ENCODE measurements around the gene CNOT11.
A peak's percentile ranks its signal among the peaks of the same experiment; 100 is the strongest.
"Not testable (repeated sequence)": the region's sequence is repeated elsewhere in the genome, so short reads cannot be mapped to it uniquely, and the experiment has no call there.

The CNOT11 gene

DNA sequence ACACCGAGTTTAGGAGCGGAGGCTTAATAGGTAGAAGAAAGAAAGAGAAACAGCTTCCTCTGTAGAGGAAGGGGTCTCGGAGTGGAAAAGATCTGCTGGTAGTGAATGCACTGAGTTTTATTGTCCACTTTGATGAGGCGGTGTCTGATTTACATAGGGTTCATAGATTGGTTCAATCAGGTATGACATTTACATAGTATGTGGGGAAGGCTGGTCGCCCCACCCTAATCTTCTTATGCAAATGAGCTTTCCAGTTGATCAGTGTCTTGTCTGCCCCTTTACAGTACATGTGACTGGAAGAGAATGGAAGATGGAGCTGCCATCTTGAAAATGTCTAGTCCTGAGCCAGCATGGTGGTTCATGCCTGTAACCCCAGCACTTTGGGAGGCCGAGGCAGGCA is 19.9 kb upstream of the CNOT11 start:
- Histone ChIP-seq H3K9me3 (ENCODE audit: control insufficient read depth, low read length) (no peaks in the 10 kb centered on the region), H3K36me3 (ENCODE audit: control insufficient read depth, insufficient read depth, low read length, severe bottlenecking) (no peaks in the 10 kb centered on the region), H3K9ac (ENCODE audit: low read length) (no peak overlapping the region), H3K4me1 (ENCODE audit: control insufficient read depth, insufficient read depth, low read length) (peaks cover 8% of the 10 kb centered on the region), H3K27me3 (replicated peaks; ENCODE audit: control insufficient read depth, insufficient read depth, low read length) (no peaks in the 10 kb centered on the region), H3K4me3 (ENCODE audit: low read length) (no peak overlapping the region)
- no peak for DNase-seq (ENCODE audit: low read depth)

- peaks cover 8% of the 10 kb centered on the region for H3K4me1 ChIP-seq (ENCODE audit: control insufficient read depth, insufficient read depth, low read length)
- no peak overlapping the region for H3K4me3 ChIP-seq (ENCODE audit: low read length)
- no peaks in the 10 kb centered on the region for H3K27me3 ChIP-seq (replicated peaks; ENCODE audit: control insufficient read depth, insufficient read depth, low read length)
- no peaks in the 10 kb centered on the region for H3K9me3 ChIP-seq (ENCODE audit: control insufficient read depth, low read length)
- H3K36me3 ChIP-seq (ENCODE audit: control insufficient read depth, insufficient read depth, low read length, severe bottlenecking) = no peaks in the 10 kb centered on the region
- H3K9ac ChIP-seq (ENCODE audit: low read length) = no peak overlapping the region
- DNase-seq (ENCODE audit: low read depth) = no peak
These were observed 18.3 kb upstream of the CNOT11 start for GRCh38 chr2:101234169-101234938.

- H3K9me3 ChIP-seq (ENCODE audit: control insufficient read depth, low read length); DNase-seq (ENCODE audit: low read depth); H3K4me3 ChIP-seq (ENCODE audit: low read length); H3K27me3 ChIP-seq (replicated peaks; ENCODE audit: control insufficient read depth, insufficient read depth, low read length); H3K9ac ChIP-seq (ENCODE audit: low read length); H3K36me3 ChIP-seq (ENCODE audit: control insufficient read depth, insufficient read depth, low read length, severe bottlenecking); H3K4me1 ChIP-seq (ENCODE audit: control insufficient read depth, insufficient read depth, low read length): not testable (repeated sequence)
These were observed 16.7 kb upstream of the CNOT11 start for GRCh38 chr2:101235956-101236355.

GRCh38 chr2:101237944-101238343 is 14.7 kb upstream of the CNOT11 start:
- H3K4me1 ChIP-seq (ENCODE audit: control insufficient read depth, insufficient read depth, low read length); H3K4me3 ChIP-seq (ENCODE audit: low read length); DNase-seq (ENCODE audit: low read depth); H3K27me3 ChIP-seq (replicated peaks; ENCODE audit: control insufficient read depth, insufficient read depth, low read length); H3K9ac ChIP-seq (ENCODE audit: low read length); H3K36me3 ChIP-seq (ENCODE audit: control insufficient read depth, insufficient read depth, low read length, severe bottlenecking); H3K9me3 ChIP-seq (ENCODE audit: control insufficient read depth, low read length): not testable (repeated sequence)

GRCh38 chr2:101238930-101239759 is 13.5 kb upstream of the CNOT11 start:
- H3K9me3 ChIP-seq (ENCODE audit: control insufficient read depth, low read length) = no peaks in the 10 kb centered on the region
- DNase-seq (ENCODE audit: low read depth) = no peak
- no peak overlapping the region for H3K9ac ChIP-seq (ENCODE audit: low read length)
- no peak overlapping the region for H3K4me3 ChIP-seq (ENCODE audit: low read length)
- H3K4me1 ChIP-seq (ENCODE audit: control insufficient read depth, insufficient read depth, low read length) = no peaks in the 10 kb centered on the region
- H3K27me3 ChIP-seq (replicated peaks; ENCODE audit: control insufficient read depth, insufficient read depth, low read length) = no peaks in the 10 kb centered on the region
- no peaks in the 10 kb centered on the region for H3K36me3 ChIP-seq (ENCODE audit: control insufficient read depth, insufficient read depth, low read length, severe bottlenecking)

DNA sequence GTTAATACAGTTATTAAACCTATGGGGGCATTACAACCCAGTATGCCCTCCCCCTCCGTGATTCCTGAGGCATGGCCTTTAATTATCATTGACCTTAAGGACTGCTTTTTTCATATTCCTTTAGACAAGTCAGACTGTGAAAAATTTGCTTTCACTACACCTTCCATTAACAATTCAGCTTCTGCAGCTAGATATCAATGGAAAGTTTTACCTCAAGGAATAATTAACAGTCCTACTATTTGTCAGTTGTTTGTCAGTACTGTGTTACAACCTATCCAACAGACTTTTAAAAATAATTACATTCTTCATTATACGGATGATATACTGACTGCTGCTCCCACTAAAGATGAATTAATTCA is 12.9 kb upstream of the CNOT11 start:
- H3K27me3 ChIP-seq (replicated peaks; ENCODE audit: control insufficient read depth, insufficient read depth, low read length); DNase-seq (ENCODE audit: low read depth); H3K36me3 ChIP-seq (ENCODE audit: control insufficient read depth, insufficient read depth, low read length, severe bottlenecking); H3K4me3 ChIP-seq (ENCODE audit: low read length); H3K9ac ChIP-seq (ENCODE audit: low read length); H3K4me1 ChIP-seq (ENCODE audit: control insufficient read depth, insufficient read depth, low read length); H3K9me3 ChIP-seq (ENCODE audit: control insufficient read depth, low read length): not testable (repeated sequence)

GRCh38 chr2:101240694-101241093 is 12.0 kb upstream of the CNOT11 start:
- H3K4me1 ChIP-seq (ENCODE audit: control insufficient read depth, insufficient read depth, low read length); H3K27me3 ChIP-seq (replicated peaks; ENCODE audit: control insufficient read depth, insufficient read depth, low read length); H3K36me3 ChIP-seq (ENCODE audit: control insufficient read depth, insufficient read depth, low read length, severe bottlenecking); H3K9me3 ChIP-seq (ENCODE audit: control insufficient read depth, low read length); H3K4me3 ChIP-seq (ENCODE audit: low read length); H3K9ac ChIP-seq (ENCODE audit: low read length): not testable (repeated sequence)
- DNase-seq (ENCODE audit: low read depth) = peak; percentile 38

- Histone ChIP-seq H3K9ac (ENCODE audit: low read length) (no peak overlapping the region), H3K27me3 (replicated peaks; ENCODE audit: control insufficient read depth, insufficient read depth, low read length) (no peaks in the 10 kb centered on the region), H3K9me3 (ENCODE audit: control insufficient read depth, low read length) (no peaks in the 10 kb centered on the region), H3K4me3 (ENCODE audit: low read length) (no peak overlapping the region), H3K4me1 (ENCODE audit: control insufficient read depth, insufficient read depth, low read length) (no peaks in the 10 kb centered on the region), H3K36me3 (ENCODE audit: control insufficient read depth, insufficient read depth, low read length, severe bottlenecking) (no peaks in the 10 kb centered on the region)
- DNase-seq (ENCODE audit: low read depth) = no peak
These were observed 11.5 kb upstream of the CNOT11 start for GRCh38 chr2:101241158-101241557.

- H3K36me3 ChIP-seq (ENCODE audit: control insufficient read depth, insufficient read depth, low read length, severe bottlenecking); H3K9me3 ChIP-seq (ENCODE audit: control insufficient read depth, low read length); H3K4me1 ChIP-seq (ENCODE audit: control insufficient read depth, insufficient read depth, low read length); H3K4me3 ChIP-seq (ENCODE audit: low read length); DNase-seq (ENCODE audit: low read depth); H3K27me3 ChIP-seq (replicated peaks; ENCODE audit: control insufficient read depth, insufficient read depth, low read length); H3K9ac ChIP-seq (ENCODE audit: low read length): not testable (repeated sequence)
These were observed 8.3 kb upstream of the CNOT11 start for GRCh38 chr2:101244373-101244772.

DNA sequence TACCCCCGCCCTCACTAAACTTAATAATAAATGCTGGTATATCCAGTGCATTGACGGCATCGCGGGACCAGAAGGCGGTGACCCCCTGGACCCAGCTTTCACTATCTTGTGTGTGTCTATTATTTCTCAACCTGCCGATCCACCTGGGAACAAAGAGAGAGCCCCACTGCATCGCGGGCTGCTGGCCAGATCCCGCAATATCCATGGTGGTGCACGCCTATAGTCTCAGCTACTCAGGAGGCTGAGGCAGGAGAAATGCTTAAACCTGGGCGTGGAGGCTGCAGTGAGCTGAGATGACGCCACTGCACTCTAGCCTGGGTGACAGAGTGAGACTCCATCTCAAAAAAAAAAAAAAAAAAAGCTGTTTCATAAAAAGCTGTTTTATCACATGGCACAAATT is 7.8 kb upstream of the CNOT11 start:
- H3K9ac ChIP-seq (ENCODE audit: low read length); H3K27me3 ChIP-seq (replicated peaks; ENCODE audit: control insufficient read depth, insufficient read depth, low read length); H3K4me1 ChIP-seq (ENCODE audit: control insufficient read depth, insufficient read depth, low read length); H3K9me3 ChIP-seq (ENCODE audit: control insufficient read depth, low read length); H3K4me3 ChIP-seq (ENCODE audit: low read length); H3K36me3 ChIP-seq (ENCODE audit: control insufficient read depth, insufficient read depth, low read length, severe bottlenecking); DNase-seq (ENCODE audit: low read depth): not testable (repeated sequence)

DNA sequence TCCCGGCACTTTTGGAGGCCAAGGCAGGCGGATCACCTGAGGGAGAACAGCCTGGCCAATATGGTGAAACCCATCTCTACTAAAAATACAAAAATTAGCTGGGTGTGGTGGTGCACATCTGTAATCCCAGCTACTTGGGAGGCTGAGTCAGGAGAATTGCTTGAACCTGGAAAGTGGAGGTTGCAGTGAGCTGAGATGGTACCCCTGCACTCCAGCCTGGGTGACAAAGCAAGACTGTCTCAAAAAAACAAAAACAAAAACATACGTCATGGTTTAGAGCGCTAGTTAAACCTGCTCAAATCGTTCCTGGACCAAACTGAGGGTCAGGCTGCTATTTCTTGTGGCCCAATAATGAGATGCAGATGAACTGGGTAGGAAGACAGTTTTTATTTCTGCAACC is 7.2 kb upstream of the CNOT11 start:
- H3K27me3 ChIP-seq (replicated peaks; ENCODE audit: control insufficient read depth, insufficient read depth, low read length); H3K4me3 ChIP-seq (ENCODE audit: low read length); H3K4me1 ChIP-seq (ENCODE audit: control insufficient read depth, insufficient read depth, low read length); H3K36me3 ChIP-seq (ENCODE audit: control insufficient read depth, insufficient read depth, low read length, severe bottlenecking); H3K9me3 ChIP-seq (ENCODE audit: control insufficient read depth, low read length); H3K9ac ChIP-seq (ENCODE audit: low read length); DNase-seq (ENCODE audit: low read depth): not testable (repeated sequence)
